GM12878 (cell line): ENCODE measurements around the gene TNFRSF8.
A peak's percentile ranks its signal among the peaks of the same experiment; 100 is the strongest.

Experiments
- BHLHE40 ChIP-seq, 2 experiments: fragments of 450-650 bp in 1 of 2; IDR thresholded peaks; 2 replicates each; pipeline ENCODE4 v1.6.1; 2011 to 2017; ENCODE audit warnings: low read depth in 2 of 2, borderline replicate concordance in 1 of 2, improper control_type of control experiment in 1 of 2, low read length in 1 of 2, mild to moderate bottlenecking in 1 of 2
- CHD2 ChIP-seq: IDR thresholded peaks from 2 replicates; pipeline ENCODE4 v1.6.1; 2011; ENCODE audit warnings: low read depth, low read length, improper control_type of control experiment, borderline replicate concordance
- DPF2 ChIP-seq: fragments of 450-650 bp; IDR thresholded peaks from 2 replicates; pipeline ENCODE4 v1.6.1; 2017; ENCODE audit warnings: mild to moderate bottlenecking
- EP300 ChIP-seq, 2 experiments: fragments of 150-350 bp in 1 of 2; IDR thresholded peaks; 2 replicates each; pipeline ENCODE4 v1.6.1; 2011 to 2012; ENCODE audit warnings: low read depth in 2 of 2, low read length in 2 of 2, borderline replicate concordance in 1 of 2, improper control_type of control experiment in 1 of 2, inconsistent platforms in 1 of 2; ENCODE audit not compliant: control insufficient read depth in 1 of 2
- KDM1A ChIP-seq: fragments of 200-600 bp; sonication (generic); IDR thresholded peaks from 2 replicates; pipeline ENCODE4 v1.6.1; 2016; ENCODE audit warnings: borderline replicate concordance
- TAF1 ChIP-seq: IDR thresholded peaks from 2 replicates; pipeline ENCODE4 v1.6.1; 2011; ENCODE audit warnings: mild to moderate bottlenecking, low read depth, low read length, borderline replicate concordance
- TF ChIP-seq, protein P1 (sequence below), 3 experiments: IDR thresholded peaks in 2 of 3; conservative IDR thresholded peaks in 1 of 3; 2 replicates each; pipeline ENCODE4 v1.5.1; 2011; ENCODE audit warnings: low read depth in 3 of 3, low read length in 3 of 3, mild to moderate bottlenecking in 3 of 3, control low read depth in 2 of 3, moderate library complexity in 2 of 3, inconsistent platforms in 1 of 3, mixed read lengths in 1 of 3; ENCODE audit not compliant: control insufficient read depth in 2 of 3, insufficient read depth in 1 of 3; ENCODE audit errors: extremely low read depth in 1 of 3
- TF ChIP-seq, protein P2 (sequence below): fragments of 450-650 bp; formaldehyde crosslinking; IDR thresholded peaks from 2 replicates; pipeline ENCODE4 v1.4.0; 2022; ENCODE audit warnings: mild to moderate bottlenecking, moderate library complexity

DNA sequence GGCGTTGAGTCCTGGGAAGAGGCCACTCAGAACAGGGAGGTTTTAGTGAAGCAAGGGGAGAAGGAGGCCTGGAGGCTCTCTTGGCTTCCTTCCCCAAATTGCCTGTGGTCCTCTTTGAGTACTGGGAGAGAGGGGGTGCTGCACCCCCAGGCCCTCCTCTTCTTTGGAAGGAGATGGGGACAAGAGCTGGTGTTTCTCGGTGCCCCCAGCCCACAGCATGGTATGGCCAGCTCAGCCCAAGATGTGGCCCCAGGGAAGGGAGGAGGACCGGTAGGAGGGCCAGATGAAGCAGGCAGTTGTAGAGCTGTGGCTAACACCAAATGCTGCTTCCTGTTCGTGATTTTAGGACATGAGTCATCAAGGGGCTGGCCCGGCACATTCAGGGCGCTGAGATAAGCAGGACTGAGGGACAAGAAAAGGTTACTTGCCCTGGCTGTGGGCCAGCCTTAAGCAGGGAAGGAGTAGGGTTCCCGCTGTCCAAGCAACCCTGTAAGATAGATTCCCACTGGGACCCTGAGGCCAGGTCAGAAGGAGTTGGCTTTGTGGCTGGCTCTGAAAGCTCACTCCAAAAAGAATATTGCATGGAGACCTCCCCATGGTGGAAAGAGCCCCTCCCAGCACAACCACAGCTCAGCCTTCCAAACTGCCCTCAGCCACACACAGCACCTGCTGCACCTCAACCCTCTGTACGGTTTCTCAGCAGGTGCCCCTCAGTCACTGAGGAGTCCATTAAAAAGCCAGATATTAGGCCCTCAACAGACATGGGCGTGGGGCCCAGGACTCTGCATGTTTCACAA lies 98.8 kb downstream of the TNFRSF8 start:
- peak; percentile 37; the same call in 1 of the 2 replicates for TF ChIP-seq CHD2
- TF ChIP-seq EP300 (IDR thresholded peaks at IDR 0.05; ENCODE audit: borderline replicate concordance in 1 of 2, control insufficient read depth in 1 of 2, low read depth in 2 of 2, low read length in 2 of 2): peak; percentile 77 to 88; a peak in 3 of 4 replicates
- TF ChIP-seq, protein P1, sequence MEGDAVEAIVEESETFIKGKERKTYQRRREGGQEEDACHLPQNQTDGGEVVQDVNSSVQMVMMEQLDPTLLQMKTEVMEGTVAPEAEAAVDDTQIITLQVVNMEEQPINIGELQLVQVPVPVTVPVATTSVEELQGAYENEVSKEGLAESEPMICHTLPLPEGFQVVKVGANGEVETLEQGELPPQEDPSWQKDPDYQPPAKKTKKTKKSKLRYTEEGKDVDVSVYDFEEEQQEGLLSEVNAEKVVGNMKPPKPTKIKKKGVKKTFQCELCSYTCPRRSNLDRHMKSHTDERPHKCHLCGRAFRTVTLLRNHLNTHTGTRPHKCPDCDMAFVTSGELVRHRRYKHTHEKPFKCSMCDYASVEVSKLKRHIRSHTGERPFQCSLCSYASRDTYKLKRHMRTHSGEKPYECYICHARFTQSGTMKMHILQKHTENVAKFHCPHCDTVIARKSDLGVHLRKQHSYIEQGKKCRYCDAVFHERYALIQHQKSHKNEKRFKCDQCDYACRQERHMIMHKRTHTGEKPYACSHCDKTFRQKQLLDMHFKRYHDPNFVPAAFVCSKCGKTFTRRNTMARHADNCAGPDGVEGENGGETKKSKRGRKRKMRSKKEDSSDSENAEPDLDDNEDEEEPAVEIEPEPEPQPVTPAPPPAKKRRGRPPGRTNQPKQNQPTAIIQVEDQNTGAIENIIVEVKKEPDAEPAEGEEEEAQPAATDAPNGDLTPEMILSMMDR (IDR thresholded peaks at IDR 0.05 in 2 of 3, conservative IDR thresholded peaks at IDR 0.05 in 1 of 3; ENCODE audit: control insufficient read depth in 2 of 3, extremely low read depth in 1 of 3, insufficient read depth in 1 of 3, low read depth in 3 of 3, low read length in 3 of 3): no peak
- TF ChIP-seq, protein P2, sequence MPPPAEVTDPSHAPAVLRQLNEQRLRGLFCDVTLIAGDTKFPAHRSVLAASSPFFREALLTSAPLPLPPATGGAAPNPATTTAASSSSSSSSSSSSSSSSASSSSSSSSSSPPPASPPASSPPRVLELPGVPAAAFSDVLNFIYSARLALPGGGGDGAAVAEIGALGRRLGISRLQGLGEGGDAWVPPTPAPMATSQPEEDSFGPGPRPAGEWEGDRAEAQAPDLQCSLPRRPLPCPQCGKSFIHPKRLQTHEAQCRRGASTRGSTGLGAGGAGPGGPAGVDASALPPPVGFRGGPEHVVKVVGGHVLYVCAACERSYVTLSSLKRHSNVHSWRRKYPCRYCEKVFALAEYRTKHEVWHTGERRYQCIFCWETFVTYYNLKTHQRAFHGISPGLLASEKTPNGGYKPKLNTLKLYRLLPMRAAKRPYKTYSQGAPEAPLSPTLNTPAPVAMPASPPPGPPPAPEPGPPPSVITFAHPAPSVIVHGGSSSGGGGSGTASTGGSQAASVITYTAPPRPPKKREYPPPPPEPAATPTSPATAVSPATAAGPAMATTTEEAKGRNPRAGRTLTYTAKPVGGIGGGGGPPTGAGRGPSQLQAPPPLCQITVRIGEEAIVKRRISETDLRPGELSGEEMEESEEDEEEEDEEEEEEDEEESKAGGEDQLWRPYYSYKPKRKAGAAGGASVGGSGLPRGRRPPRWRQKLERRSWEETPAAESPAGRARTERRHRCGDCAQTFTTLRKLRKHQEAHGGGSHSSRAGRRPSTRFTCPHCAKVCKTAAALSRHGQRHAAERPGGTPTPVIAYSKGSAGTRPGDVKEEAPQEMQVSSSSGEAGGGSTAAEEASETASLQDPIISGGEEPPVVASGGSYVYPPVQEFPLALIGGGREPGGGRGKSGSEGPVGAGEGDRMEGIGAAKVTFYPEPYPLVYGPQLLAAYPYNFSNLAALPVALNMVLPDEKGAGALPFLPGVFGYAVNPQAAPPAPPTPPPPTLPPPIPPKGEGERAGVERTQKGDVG: no peak
- TF ChIP-seq BHLHE40 (IDR thresholded peaks at IDR 0.05; ENCODE audit: borderline replicate concordance in 1 of 2, low read depth in 2 of 2, low read length in 1 of 2): peak; percentile 75 to 87
- no peak for TF ChIP-seq TAF1
- peak; percentile 92 for TF ChIP-seq DPF2
- no peak for TF ChIP-seq KDM1A
